HG03520 (cell line): ENCODE measurements around the gene PFKP.

Experiments used
- ATAC-seq: cut with Tn5 transposase; IDR thresholded peaks from one replicate; pipeline ENCODE4 v1.9.1; 2021; ENCODE audit warnings: mild to moderate bottlenecking, moderate library complexity; ENCODE audit not compliant: unreplicated experiment

PFKP gene

DNA sequence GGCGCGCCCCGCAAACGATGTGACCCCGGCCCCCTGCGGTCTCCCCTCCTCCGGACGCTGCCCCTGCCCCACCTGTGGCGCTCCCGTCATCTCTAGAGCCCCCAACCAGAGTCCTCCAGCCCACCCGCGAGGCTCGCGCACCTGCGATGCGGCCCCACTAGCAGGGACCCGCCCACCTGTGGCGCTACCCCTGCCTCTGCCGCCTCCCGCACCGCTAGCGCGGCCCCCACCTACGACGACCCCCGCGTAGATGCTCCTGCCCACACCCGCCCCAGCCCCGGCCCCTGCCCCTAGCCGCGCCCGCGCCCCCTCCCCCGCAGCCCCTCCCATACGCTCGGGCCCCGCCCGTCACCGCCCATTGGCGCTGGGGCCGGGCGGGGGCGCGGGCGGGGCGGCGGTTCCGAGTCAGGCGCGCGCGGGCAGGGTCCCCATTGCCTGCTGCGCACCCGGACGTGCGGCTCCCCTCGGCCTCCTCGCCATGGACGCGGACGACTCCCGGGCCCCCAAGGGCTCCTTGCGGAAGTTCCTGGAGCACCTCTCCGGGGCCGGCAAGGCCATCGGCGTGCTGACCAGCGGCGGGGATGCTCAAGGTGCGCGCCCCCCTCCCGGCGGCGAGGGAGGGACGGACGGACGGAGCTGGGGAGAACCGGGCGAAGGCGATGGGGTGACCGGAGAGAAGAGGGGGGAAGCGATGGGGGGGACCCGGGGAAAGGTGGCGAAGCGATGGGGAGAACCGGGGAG, at the start of gene PFKP:
PFKP (plus strand) TSS at position 431 of the 741 bp plus-strand sequence; CDS start at position 479, 48 bp downstream.
- ATAC-seq: peak; percentile 32

DNA sequence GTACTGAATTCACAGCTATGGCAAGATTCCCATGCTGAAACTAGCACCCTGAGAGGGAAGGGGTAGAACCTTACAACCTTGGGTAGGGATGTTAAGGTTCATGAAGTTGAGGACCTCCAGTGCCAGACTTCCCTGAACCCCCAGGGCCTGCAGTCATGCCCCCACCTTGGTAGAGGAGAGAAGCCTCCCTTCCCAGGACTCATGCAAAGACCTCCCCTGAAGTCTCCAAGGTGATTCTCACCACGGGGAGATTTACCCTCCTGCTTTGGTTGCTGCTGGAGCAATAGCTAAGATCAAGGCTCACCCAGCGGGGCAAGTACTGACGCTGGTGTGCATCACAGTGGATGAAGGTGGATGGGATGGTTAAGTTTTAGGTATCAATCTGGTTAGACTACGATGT, 49.1 kb upstream of the PFKP start:
- no peak for ATAC-seq

DNA sequence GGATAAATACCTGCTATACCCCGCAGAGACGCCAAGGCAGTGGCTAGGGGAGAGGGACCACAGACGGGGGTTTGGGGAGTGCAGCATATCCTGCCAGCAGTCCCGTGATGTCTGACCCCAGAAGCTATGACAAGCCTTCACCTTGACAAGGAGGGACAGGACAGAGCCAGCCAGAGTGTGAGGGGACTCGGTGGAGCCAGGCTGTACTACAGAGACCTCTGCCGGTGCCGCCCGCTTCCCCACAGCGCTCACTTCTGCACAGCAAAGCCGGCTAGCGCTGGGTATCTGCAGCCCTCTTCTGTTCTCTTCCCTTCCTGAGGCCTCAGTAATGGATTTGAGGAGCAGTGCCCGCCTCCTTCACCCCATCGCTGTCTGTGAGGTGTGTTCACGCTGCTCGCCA, 47.0 kb upstream of the PFKP start:
- ATAC-seq: no peak

DNA sequence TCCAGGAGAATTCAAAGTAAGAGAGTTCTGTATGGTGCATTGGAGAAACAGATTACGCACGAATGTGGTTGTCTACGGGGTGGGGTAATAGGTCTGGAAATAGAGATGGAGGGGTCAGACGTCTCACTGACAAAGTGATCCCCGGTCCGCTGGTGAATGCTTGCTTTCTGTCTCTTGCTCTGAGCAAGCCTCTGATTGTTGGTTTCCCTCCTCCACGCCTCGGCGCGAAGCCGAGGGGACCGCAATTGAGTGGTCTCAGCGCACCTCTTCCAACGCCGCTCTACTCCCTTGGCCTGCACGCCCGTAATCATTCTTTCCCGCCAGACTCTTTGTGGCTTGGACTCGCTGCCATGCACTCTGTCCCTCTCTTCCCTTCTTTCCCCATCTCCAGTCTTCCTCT, 46.5 kb upstream of the PFKP start:
- no peak for ATAC-seq

DNA sequence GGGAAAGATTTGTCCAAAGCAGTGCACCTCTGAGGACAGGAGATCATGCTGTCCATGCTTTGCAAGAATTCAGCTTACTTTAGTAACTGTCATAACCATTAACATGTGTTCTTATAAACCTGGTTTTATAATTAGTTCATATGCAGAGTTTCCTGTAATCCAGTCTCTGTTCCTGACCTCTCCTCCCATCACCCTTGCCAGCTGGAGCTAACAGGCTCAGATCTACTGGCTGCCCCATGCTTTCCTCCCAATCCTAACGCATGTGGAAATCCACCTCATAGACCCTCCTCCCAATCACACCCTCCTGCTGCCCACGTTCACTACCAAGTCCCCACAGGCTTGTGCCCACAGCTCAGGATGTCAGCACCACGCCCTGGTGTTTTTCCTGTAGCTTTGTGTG, 45.3 kb upstream of the PFKP start:
- no peak for ATAC-seq

DNA sequence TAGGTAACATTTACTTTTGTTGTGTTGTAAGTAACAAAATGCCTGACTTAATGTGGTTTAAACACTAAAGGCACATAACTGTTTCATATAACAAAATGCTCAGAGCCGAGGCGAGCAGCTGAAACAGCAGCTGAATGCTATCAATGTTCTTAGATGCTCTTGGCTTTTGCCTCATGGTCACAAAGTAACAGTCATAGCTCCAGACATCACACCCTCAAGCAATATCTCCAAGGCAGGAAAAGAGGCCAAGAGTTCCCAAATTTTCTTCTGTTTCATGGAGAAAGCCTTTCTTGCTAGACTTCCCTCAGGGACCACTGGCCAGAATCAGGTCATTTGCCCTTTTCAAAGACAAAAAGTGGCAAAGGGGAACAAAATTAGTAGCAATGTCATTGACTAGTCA, 43.5 kb upstream of the PFKP start:
- no peak for ATAC-seq

DNA sequence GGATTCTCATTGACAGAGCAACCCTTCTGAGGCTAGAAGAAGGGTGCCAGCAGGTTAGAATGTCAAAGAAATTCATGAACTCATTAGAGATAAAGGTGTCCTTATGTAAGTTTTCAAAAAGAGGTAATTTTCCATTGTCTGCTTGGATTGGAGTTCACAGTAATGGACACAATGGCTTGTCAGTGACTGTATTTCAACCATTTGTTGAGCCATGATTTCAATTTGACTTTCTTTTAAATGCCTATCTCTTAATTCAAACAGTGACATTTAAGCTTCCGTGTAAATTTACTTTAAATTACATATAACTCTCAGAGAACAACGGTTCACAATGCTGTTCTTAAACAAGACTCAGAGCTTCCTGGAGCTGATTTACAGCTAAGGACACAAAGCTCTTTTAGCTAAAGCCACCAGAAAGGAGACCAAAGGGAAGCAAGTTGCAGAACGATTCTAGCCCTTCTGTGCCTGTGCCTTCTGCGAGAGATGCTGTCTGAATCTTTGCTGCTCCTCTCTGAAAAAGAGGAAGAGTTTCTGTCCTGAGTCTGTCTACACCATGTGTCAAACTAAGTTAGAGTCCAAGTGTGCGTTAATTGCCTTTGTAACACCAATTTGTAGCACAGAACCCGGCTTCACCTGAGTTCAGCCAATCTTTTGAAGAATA, 42.2 kb upstream of the PFKP start:
- ATAC-seq: no peak

DNA sequence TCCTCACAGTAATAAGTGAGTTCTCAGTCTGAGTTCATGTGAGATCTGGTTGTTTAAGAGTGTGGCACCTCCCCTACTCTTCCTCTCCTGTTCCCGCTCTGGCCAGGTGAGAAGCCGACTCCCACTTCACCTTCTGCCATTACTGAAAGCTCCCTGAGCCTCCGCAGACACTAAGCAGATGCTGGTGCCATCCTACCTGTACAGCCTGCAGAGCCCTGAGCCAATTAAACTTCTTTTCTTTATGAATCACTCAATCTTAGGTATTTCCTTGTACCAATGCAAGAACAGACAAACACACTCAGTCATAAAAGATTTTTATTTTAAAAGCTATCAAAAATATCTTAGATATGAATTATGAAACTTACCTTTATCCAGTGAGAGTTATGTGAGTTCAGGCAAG, 39.5 kb upstream of the PFKP start:
- no peak for ATAC-seq

DNA sequence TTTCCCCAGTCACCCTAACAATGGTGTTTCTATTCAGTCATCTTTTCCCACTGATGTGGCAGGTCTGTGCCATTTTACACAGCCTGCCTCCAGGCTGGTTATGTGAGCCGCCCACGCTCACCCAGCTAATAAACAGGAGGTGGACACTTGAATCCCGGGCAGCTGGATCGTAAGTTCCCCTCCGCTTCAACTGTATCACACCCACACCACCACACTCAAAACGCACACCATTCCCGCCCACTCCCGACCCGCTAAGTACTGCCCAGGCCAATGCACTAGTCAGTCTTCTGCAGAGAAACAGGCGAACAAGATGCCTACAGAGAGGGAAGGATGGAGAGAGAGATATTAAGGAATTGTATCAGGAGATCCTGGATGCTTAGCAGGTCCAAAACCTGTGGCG, 38.9 kb upstream of the PFKP start:
- ATAC-seq: no peak

DNA sequence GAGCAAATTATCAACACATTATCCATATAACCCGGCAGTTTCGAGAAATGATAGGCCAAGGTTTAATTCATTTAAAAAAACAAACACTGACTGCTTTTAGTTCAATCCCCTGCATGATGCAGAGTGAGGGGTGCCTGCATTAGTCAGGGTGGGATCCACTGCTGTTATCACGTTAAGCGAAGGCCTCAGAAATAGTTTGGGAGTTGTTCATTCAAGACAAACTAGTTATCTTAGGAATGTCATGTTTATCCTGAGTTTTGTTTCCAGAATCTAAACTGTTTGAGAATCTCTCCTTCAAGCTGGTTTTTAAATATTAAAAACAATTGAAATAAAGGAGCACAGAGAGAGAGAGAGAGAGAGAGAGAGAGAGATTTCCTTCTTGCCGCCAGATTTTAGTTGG, 36.6 kb upstream of the PFKP start:
- ATAC-seq: no peak

DNA sequence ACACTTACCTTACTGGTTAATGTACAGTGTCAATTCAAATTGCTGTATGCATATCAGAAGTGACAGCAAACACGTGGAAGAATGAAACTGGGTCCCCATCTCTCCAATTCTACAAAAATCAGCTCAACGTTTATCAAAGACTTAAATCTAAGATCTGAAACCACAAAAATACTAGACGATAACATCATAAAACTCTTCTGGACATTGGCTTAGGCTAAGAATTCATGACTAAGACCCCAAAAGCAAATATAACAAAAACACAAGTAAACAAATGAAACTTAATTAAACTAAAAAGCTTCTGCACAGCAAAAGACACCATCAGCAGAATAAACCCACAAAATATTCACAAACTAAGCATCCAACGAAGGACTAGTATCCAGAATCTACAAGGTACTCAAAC, 35.9 kb upstream of the PFKP start:
- no peak for ATAC-seq

DNA sequence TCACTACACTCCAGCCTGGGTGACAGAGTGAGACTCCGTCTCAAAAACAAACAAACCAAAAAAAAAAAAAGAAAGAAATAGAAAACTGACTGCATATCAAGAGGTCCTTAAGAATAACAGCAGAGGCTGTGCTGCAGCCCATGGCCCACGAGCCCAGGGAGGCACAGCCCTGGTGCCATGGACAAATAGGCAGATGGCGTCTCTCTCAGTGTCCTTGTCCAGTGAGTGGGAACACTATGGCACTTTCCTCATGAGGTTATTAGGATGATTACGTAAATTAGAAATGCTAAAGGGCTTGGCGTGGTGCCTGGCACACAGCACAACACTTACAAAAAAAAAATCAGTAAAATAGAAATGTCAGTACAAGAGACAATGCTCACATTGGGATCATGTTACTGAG, 33.4 kb upstream of the PFKP start:
- no peak for ATAC-seq

DNA sequence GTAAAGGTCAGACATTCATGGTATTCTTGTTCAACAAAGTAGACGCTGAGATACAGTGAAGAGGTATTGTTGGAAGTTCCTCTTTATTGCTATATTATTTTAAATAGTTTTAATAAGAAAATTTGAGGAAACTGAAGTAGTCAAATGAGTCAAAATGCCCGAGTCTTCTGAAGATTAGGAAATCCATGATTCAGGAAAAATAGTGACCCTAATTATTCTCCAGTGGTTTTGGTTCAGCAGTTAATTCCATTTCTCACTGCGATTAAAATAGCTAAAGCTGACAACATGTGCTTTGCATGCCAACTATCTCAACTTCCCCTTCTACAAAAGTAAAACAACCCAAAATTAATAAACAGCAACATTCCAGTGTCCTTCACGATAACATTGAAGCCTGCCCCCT, 32.7 kb upstream of the PFKP start:
- ATAC-seq: no peak

DNA sequence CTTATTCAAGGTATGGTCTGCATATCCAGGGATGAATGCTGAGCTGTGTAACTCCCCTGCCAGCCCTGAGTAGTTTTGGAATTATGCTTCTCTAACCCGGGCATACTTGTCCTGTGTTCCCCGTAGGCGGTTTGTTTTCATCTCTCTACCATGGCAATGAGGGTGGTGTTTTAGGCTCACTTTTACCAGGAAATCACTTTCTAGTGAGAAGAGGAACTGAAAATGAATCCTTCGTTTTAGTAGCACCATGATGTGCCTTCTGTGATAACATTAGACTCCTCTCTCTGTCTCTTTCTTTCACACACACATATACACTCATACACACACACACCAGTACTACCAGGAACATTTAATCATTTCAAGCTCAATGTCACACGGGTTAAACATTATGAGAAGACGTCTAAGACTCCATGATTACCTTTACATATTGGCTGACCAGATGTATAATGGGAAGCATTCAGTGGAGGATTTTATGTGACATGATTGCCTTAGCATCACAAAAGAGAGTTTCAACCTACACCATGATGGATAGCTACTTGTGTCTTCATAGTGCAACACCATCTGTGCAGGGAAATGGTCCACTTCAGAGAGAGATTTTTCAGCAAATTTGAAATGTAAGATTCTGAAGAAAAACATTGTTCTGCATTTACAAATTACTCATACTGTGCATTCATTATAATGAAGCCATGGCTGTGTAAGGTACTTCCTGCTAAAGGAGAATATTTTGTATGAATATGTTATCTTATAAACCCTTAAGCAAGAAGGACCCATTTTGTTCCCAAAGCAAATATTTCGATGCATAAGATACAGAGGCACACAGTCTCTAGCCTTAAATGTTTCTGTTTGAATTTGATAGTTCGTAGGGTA, 31.0 kb upstream of the PFKP start:
- peak; percentile 96 for ATAC-seq

DNA sequence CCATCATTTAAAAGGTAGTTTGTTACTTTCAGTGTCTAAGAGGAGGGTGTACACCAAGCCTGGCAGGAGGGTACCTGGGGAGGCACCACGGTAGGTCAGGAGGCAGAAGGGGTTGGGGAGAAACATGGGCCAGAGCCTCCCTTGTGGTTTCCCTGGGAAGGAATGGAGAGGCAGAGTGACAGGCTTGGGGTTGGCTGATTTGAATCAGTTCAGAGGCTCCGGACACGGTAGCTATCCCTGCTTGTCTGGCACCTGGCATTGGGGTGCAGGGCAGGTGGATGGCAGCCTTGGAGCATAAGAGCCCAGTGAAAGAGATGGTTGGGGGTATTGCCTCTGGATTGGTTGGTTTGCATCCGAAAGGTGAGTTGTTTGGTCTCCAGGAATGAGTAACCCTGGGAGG, 30.2 kb upstream of the PFKP start:
- no peak for ATAC-seq

DNA sequence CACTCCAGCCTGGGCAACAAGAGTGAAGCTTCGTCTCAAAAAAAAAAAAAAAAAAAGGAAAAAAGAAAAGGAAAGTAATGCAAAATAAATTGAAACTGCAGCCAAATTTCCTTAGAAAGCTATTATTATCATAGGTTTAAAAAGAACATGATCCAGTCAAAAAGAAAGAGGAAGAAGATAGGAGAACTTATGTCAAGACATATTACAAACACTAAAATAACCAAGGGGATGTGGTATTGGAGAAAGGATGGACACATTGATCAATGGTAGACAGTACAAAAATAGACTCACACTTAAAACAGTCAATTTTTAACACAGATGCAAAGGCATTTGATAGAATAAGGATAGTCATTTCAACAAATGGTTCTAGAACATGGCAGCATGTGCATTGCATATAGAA, 27.3 kb upstream of the PFKP start:
- ATAC-seq: no peak

DNA sequence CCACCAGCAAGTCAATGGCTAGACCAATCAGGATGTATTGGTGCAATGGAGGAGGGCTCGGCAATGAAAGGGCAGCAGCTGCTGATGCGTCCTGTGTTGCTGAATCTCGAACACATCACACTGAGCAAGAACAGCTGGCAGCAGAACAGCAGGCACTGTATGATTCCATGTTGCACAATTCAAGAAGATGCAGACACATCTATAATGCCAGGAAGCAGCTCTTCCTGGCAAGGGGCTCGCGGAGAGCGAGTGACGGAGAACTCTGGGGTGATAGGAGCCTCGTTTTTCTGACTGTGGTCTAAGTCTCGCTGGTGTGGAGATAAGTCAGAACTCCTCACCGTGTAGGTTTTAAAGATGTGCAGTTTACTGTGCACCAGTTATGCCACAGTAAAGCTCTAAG, 24.8 kb upstream of the PFKP start:
- no peak for ATAC-seq

DNA sequence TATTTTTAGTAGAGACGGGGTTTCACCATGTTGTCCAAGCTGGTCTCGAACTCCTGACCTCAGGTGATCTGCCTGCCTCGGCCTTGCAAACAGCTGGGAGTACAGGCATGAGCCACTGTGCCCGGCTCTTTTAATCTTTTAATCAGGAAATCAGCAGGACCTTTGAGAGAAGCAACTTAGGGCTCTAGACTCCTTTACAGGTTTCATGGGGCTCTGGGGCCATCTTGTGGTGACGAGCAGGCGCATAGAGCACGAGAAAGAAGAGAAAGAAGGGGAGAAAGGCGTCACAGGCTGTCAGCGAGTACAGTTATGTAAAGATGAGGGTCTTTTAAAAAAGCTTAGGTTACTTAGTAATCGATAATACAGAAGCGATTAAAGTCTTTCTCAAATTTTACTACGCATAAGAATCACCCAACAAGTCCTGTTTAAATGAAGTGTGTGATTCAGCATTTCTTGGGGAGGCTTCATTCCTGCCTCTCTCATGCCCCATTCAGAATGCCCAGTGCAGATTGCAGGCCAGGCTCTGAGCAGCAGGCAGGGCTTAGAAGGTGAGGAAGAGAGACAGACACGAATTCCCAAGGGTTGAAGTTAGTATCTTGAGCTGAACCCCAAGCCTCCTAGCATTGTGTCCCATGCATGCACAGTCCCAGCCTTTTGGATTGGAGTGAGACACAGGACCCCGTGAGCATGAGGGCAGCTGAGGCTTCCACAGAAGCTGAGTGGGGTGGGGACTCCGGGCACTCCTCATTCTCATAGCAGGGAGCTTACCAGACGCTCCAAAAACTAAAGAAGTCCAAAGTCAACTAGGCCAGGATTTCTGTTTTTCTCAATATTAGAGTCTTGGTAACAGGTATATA, 23.6 kb upstream of the PFKP start:
- peak; percentile 61 for ATAC-seq

DNA sequence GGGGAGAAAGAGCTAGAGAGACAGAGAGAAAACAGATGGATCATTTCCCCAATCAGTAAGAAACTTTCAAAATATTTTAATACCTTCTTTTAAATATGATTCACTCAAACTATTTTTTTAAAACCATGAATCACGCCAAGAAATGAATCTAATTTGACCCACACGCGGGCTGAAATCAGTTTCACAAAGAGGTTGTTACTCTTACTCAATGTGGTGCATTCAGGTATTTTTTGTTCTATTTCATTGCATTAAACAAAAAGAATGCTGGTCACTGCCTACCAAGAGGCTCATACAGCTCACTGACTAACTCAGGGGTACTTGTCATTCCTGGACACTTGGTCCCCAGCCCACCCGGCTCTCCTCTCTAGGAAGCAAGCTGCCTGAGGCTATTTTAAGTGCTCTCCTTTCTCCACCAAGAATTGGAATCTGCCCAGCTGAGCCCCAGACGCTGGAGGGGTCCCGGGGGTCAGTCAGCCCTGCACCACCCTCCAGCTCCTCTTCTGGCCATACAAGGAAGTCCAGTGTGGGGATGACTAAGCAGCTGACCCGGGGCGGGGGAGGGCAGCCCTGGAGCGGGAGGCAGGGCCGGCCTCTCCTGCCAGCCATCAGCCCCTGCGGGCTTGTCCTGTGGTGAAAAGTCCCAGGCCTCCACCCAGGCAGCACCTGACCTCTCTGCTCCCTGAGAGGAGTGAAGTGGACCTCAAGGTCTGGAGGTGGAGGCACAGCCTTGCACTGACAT, 21.7 kb upstream of the PFKP start:
- ATAC-seq: no peak

DNA sequence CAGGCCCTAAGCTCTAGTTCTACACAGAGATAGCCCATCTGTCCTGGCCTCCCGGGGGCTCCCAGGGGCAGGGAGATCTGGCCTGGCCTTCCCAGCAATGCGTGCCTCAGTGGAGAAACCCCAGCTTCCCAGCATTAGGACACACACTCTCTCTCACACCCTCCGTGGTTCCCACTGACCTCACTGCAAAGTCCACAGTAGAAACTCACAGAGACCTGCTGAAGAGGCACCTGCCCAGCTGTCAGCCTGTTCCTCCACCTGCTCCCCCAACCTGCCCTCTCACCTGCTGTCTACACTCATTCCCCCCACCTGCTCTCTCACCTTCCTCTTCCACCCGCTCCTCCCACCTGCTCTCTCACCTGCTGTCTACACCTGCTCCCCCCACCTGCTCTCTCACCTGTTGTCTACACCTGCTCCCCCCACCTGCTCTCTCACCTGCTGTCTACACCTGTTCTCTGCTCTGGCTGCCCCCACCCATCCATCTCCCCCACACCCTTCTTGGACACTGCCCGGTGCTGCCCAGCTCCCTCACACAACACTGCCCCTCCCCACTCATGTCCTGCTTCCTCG, 21.1 kb upstream of the PFKP start:
- no peak for ATAC-seq
